Measurements from ENCODE around the gene NMNAT3. TPM values are rescaled to one million over a fixed set of nuclear protein-coding genes. Genes with fewer than 3 reads are reported as not detected.

Gene NMNAT3
- 0.29 and 1.9 TPM in 2 replicates for total RNA-seq (2014; rRNA removed; shearing (Covaris generic))

- DNase-seq (ENCODE audit: low read depth) = peak; percentile 63
Measured at GRCh38 chr3:139677388-139678155, at the start of gene NMNAT3. TSS of gene NMNAT3 (minus strand) at chr3:139677972. CDS start at chr3:139627724, 50,248 bp downstream.

GRCh38 chr3:139721370-139721769, 43.6 kb upstream of the NMNAT3 start:
- no peak for DNase-seq (ENCODE audit: low read depth)

GRCh38 chr3:139718415-139718814, 40.6 kb upstream of the NMNAT3 start:
- peak; percentile 68 for DNase-seq (ENCODE audit: low read depth)

- DNase-seq (ENCODE audit: low read depth) = no peak
Measured at GRCh38 chr3:139716908-139717485, 39.2 kb upstream of the NMNAT3 start.

- DNase-seq (ENCODE audit: low read depth) = no peak
Measured at GRCh38 chr3:139715743-139716360, 38.1 kb upstream of the NMNAT3 start.

- DNase-seq (ENCODE audit: low read depth) = no peak
Measured at GRCh38 chr3:139715166-139715565, 37.4 kb upstream of the NMNAT3 start.

- DNase-seq (ENCODE audit: low read depth) = no peak
Measured at GRCh38 chr3:139710212-139710611, 32.4 kb upstream of the NMNAT3 start.

GRCh38 chr3:139705631-139706030, 27.9 kb upstream of the NMNAT3 start:
- DNase-seq (ENCODE audit: low read depth) = no peak

- DNase-seq (ENCODE audit: low read depth) = no peak
Measured at GRCh38 chr3:139696314-139696604, 18.5 kb upstream of the NMNAT3 start.

GRCh38 chr3:139695426-139696313, 17.9 kb upstream of the NMNAT3 start:
- DNase-seq (ENCODE audit: low read depth) = no peak

- no peak for DNase-seq (ENCODE audit: low read depth)
Measured at GRCh38 chr3:139695007-139695406, 17.2 kb upstream of the NMNAT3 start.

GRCh38 chr3:139694542-139694941, 16.8 kb upstream of the NMNAT3 start:
- DNase-seq (ENCODE audit: low read depth) = no peak

GRCh38 chr3:139691619-139692018, 13.8 kb upstream of the NMNAT3 start:
- DNase-seq (ENCODE audit: low read depth) = no peak

GRCh38 chr3:139689708-139690228, 12.0 kb upstream of the NMNAT3 start:
- no peak for DNase-seq (ENCODE audit: low read depth)

- no peak for DNase-seq (ENCODE audit: low read depth)
Measured at GRCh38 chr3:139689122-139689521, 11.3 kb upstream of the NMNAT3 start.

- DNase-seq (ENCODE audit: low read depth) = no peak
Measured at GRCh38 chr3:139687431-139687830, 9.7 kb upstream of the NMNAT3 start.

- no peak for DNase-seq (ENCODE audit: low read depth)
Measured at GRCh38 chr3:139686624-139687023, 8.9 kb upstream of the NMNAT3 start.

- no peak for DNase-seq (ENCODE audit: low read depth)
Measured at GRCh38 chr3:139686206-139686605, 8.4 kb upstream of the NMNAT3 start.

GRCh38 chr3:139679220-139679775, 1.5 kb upstream of the NMNAT3 start:
- DNase-seq (ENCODE audit: low read depth) = no peak

GRCh38 chr3:139676632-139677387, 962 bp downstream of the NMNAT3 start:
- no peak for DNase-seq (ENCODE audit: low read depth)

GRCh38 chr3:139676108-139676507, 1.7 kb downstream of the NMNAT3 start:
- no peak for DNase-seq (ENCODE audit: low read depth)
